Measurements from ENCODE around the gene CTSC. TPM values are rescaled to one million over a fixed set of nuclear protein-coding genes. Genes with fewer than 3 reads are reported as not detected.

The CTSC gene
- total and polyA plus RNA-seq, 7 experiments from 2014 or later, result 26.9 to 174 (median 86.6) TPM

DNA sequence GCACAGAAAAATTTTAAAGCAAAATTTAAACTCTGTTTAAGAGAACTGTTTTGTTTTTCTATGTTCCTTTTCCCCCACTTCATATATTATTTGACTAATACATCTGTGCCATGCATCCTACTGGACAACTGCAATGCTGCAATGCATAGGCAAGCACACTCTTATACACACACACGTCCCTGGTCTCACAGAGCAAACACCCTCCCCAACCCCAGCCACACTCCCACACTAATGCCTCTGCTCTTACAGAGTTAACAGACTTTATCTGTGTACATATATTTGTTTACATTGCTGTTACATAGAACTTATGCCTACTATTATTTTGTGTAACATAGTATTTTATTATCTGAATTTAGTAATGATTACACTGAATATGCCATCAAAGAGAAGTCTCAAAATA, 25.5 kb upstream of the CTSC start:
- CTCF ChIA-PET, result interaction anchor here (0.8 kb wide), 1 partner anchor 10 kb away, joined by 3 read pairs; no protein-coding TSS in a partner anchor
- H3K36me3 ChIP-seq (ENCODE audit: control insufficient read depth in 2 of 3, insufficient read depth in 3 of 3, low read length in 3 of 3), result no peaks in the 10 kb centered on the region
- H3K4me1 ChIP-seq (ENCODE audit: control insufficient read depth in 2 of 2, insufficient read depth in 2 of 2, low read length in 2 of 2), result peaks cover 11 to 20% of the 10 kb centered on the region in 2 donors
- no peak overlapping the region for H3K27ac Mint-ChIP-seq
- H3K4me1 Mint-ChIP-seq, result peaks cover 21 to 52% (median 42%) of the 10 kb centered on the region in 7 donors
- no peaks in the 10 kb centered on the region for H3K27me3 Mint-ChIP-seq
- ATAC-seq (no peak), DNase-seq (no peak)
- peaks cover 0 to 1% (median 0%) of the 10 kb centered on the region in 11 donors for H3K9me3 Mint-ChIP-seq
- intact Hi-C loops (cut with micrococcal nuclease), result loop anchor here in 1 of 2 donors (5.0 kb wide), 1 partner anchor 36 kb away; no protein-coding TSS in a partner anchor
- no peaks in the 10 kb centered on the region for H3K27me3 ChIP-seq (ENCODE audit: control insufficient read depth in 2 of 2, insufficient read depth in 2 of 2, low read length in 2 of 2)
- H3K36me3 Mint-ChIP-seq, result no peaks in the 10 kb centered on the region
- POLR2A ChIA-PET, result interaction anchor here (0.7 kb wide), 1 partner anchor 808 kb away, joined by 3 read pairs; no protein-coding TSS in a partner anchor
- no peak overlapping the region for H3K27ac ChIP-seq (ENCODE audit: low read depth, low read length)
- no peak overlapping the region for H3K4me3 Mint-ChIP-seq
- H3K4me3 ChIP-seq (ENCODE audit: low read length), result no peak overlapping the region
- H3K9me3 ChIP-seq (ENCODE audit: control insufficient read depth in 2 of 3, low read length in 3 of 3), result no peaks in the 10 kb centered on the region

DNA sequence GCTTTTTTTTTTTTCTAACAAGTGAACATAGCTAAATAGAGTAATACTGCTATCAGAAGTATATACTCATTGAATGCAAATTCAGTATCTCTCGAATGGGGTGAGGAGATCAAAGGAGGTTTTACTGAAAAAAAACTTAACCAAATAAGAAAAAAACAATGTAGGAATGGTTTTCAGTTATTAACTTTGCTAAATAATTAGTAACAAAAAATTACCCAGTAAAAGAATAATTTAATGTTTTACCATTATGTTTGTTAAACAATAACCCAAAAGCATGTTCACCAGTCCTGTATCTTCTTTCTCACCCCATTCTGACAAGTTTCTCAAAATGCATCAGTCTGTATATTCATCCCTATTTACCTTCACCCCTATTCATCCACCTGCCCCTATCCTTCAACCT, 22.6 kb upstream of the CTSC start:
- CTCF ChIA-PET, result no interaction called here
- Histone ChIP-seq H3K9me3 (ENCODE audit: control insufficient read depth in 2 of 3, low read length in 3 of 3) (no peaks in the 10 kb centered on the region), H3K4me3 (ENCODE audit: low read length) (no peak overlapping the region), H3K4me1 (ENCODE audit: control insufficient read depth in 2 of 2, insufficient read depth in 2 of 2, low read length in 2 of 2) (peaks cover 11 to 16% of the 10 kb centered on the region in 2 donors), H3K27me3 (ENCODE audit: control insufficient read depth in 2 of 2, insufficient read depth in 2 of 2, low read length in 2 of 2) (no peaks in the 10 kb centered on the region), H3K27ac (ENCODE audit: low read depth, low read length) (no peak overlapping the region), H3K36me3 (ENCODE audit: control insufficient read depth in 2 of 3, insufficient read depth in 3 of 3, low read length in 3 of 3) (no peaks in the 10 kb centered on the region)
- Mint-ChIP-seq H3K36me3 (no peaks in the 10 kb centered on the region), H3K9me3 (no peaks in the 10 kb centered on the region), H3K4me3 (peak overlapping the region in 4 of 10 donors; percentile 14 to 53 (median 29)), H3K4me1 (peaks cover 16 to 53% (median 40%) of the 10 kb centered on the region in 7 donors), H3K27me3 (no peaks in the 10 kb centered on the region), H3K27ac (peak overlapping the region in 3 of 9 donors; percentile 9 to 30 (median 13))
- POLR2A ChIA-PET, result no interaction called here
- DNase-seq, result no peak
- no peak for ATAC-seq
- intact Hi-C loops (cut with micrococcal nuclease), result loop anchor here in 1 of 2 donors (5.0 kb wide), 1 partner anchor 33 kb away; no protein-coding TSS in a partner anchor

DNA sequence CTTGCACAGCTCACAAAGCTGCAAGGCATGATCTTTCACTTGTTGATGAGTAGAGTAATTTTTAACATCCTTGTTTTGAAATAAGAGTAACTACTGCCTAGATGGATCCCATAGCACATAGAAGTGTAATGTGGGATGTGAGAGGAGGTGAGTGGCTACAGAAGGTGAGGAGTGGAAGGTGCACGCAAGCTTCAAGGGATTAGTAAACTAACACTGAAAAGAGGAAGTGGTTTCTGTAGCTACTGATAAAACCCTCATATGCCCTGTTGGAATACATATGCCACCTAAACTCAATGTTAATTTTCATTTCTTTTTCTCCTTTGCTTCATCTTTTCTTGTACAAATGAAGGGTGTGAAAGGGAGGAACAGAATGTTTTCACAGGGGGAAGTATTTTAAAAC, 22.0 kb upstream of the CTSC start:
- intact Hi-C loops (cut with micrococcal nuclease), result no loop called here
- H3K27ac ChIP-seq (ENCODE audit: low read depth, low read length), result no peak overlapping the region
- no peaks in the 10 kb centered on the region for H3K36me3 ChIP-seq (ENCODE audit: control insufficient read depth in 2 of 3, insufficient read depth in 3 of 3, low read length in 3 of 3)
- ChIA-PET POLR2A (no interaction called here), CTCF (no interaction called here)
- H3K4me1 ChIP-seq (ENCODE audit: control insufficient read depth in 2 of 2, insufficient read depth in 2 of 2, low read length in 2 of 2), result peaks cover 16 to 17% of the 10 kb centered on the region in 2 donors
- Mint-ChIP-seq H3K27ac (peak overlapping the region in 4 of 9 donors; percentile 3 to 71 (median 14)), H3K9me3 (no peaks in the 10 kb centered on the region), H3K4me3 (peak overlapping the region in 8 of 10 donors; percentile 11 to 67 (median 50)), H3K4me1 (peaks cover 21 to 52% (median 43%) of the 10 kb centered on the region in 7 donors), H3K27me3 (no peaks in the 10 kb centered on the region), H3K36me3 (peaks cover 0 to 3% (median 0%) of the 10 kb centered on the region in 5 donors)
- H3K9me3 ChIP-seq (ENCODE audit: control insufficient read depth in 2 of 3, low read length in 3 of 3), result no peaks in the 10 kb centered on the region
- no peaks in the 10 kb centered on the region for H3K27me3 ChIP-seq (ENCODE audit: control insufficient read depth in 2 of 2, insufficient read depth in 2 of 2, low read length in 2 of 2)
- DNase-seq, result peak in 5 of 9 donors; percentile 7 to 34 (median 11)
- no peak overlapping the region for H3K4me3 ChIP-seq (ENCODE audit: low read length)
- ATAC-seq, result peak; percentile 62

DNA sequence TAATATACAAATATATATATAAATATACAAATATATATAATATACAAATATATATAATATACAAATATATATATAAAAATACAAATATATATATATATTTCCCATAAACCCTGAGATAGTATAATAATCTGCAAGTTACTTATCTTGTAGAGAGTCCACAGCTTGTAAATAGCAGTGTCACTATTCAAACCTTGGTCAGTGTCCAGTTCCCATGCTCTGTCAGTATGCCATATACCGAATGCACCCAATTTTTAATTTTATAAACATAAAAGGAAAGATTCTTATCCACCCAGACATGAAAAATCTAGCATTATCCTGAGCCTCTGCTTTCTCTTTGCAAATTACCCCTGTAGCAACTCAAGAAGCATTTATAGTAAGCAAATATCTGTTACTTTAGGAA, 21.6 kb upstream of the CTSC start:
- peaks cover 16 to 20% of the 10 kb centered on the region in 2 donors for H3K4me1 ChIP-seq (ENCODE audit: control insufficient read depth in 2 of 2, insufficient read depth in 2 of 2, low read length in 2 of 2)

DNA sequence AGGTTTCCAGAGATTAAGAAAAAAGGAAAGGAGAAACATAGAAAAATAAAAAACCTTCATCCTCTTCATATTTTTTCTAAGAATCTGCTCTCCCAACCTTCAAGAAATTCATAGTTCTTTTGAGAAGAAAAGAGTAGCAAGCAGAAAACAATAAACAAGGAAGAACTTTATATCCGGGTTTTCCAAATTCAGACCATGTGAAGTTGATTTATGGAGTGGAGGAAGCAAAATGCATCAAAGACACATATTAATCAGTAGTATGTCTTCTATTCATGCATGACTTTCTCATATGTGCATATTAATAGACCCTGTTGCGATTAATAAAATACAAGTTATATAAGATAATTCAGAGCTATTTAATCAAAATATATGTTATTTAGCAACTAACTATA, 20.5 kb upstream of the CTSC start:
- CTCF ChIA-PET, result interaction anchor here (0.6 kb wide), 2 partner anchors 12 to 56 kb away, joined by 3 read pairs; no protein-coding TSS in a partner anchor
- Mint-ChIP-seq H3K36me3 (peaks cover 0 to 3% (median 0%) of the 10 kb centered on the region in 5 donors), H3K27me3 (peaks cover 0 to 3% (median 0%) of the 10 kb centered on the region in 5 donors), H3K27ac (peak overlapping the region in 1 of 9 donors; percentile 71), H3K4me3 (peak overlapping the region in 1 of 10 donors; percentile 15), H3K9me3 (no peaks in the 10 kb centered on the region), H3K4me1 (peaks cover 19 to 49% (median 38%) of the 10 kb centered on the region in 7 donors)
- peaks cover 16 to 20% of the 10 kb centered on the region in 2 donors for H3K4me1 ChIP-seq (ENCODE audit: control insufficient read depth in 2 of 2, insufficient read depth in 2 of 2, low read length in 2 of 2)
- no peaks in the 10 kb centered on the region for H3K9me3 ChIP-seq (ENCODE audit: control insufficient read depth in 2 of 3, low read length in 3 of 3)
- ATAC-seq (no peak), DNase-seq (no peak)
- H3K27ac ChIP-seq (ENCODE audit: low read depth, low read length), result no peak overlapping the region
- no peaks in the 10 kb centered on the region for H3K27me3 ChIP-seq (ENCODE audit: control insufficient read depth in 2 of 2, insufficient read depth in 2 of 2, low read length in 2 of 2)
- no peaks in the 10 kb centered on the region for H3K36me3 ChIP-seq (ENCODE audit: control insufficient read depth in 2 of 3, insufficient read depth in 3 of 3, low read length in 3 of 3)
- POLR2A ChIA-PET, result no interaction called here
- H3K4me3 ChIP-seq (ENCODE audit: low read length), result no peak overlapping the region
- intact Hi-C loops (cut with micrococcal nuclease), result no loop called here

More for the DNA sequence above, 21.6 kb upstream of the CTSC start:
- Mint-ChIP-seq H3K4me1 (peaks cover 21 to 51% (median 41%) of the 10 kb centered on the region in 7 donors), H3K9me3 (no peaks in the 10 kb centered on the region), H3K36me3 (peaks cover 0 to 3% (median 0%) of the 10 kb centered on the region in 5 donors), H3K4me3 (peak overlapping the region in 6 of 10 donors; percentile 21 to 67 (median 50)), H3K27ac (peak overlapping the region in 2 of 9 donors; percentile 3 to 24), H3K27me3 (no peaks in the 10 kb centered on the region)
- Histone ChIP-seq H3K36me3 (ENCODE audit: control insufficient read depth in 2 of 3, insufficient read depth in 3 of 3, low read length in 3 of 3) (no peaks in the 10 kb centered on the region), H3K9me3 (ENCODE audit: control insufficient read depth in 2 of 3, low read length in 3 of 3) (no peaks in the 10 kb centered on the region), H3K27ac (ENCODE audit: low read depth, low read length) (no peak overlapping the region), H3K4me3 (ENCODE audit: low read length) (no peak overlapping the region), H3K27me3 (ENCODE audit: control insufficient read depth in 2 of 2, insufficient read depth in 2 of 2, low read length in 2 of 2) (no peaks in the 10 kb centered on the region)
- ChIA-PET POLR2A (no interaction called here), CTCF (no interaction called here)
- ATAC-seq (no peak), DNase-seq (no peak)
- intact Hi-C loops (cut with micrococcal nuclease), result no loop called here

DNA sequence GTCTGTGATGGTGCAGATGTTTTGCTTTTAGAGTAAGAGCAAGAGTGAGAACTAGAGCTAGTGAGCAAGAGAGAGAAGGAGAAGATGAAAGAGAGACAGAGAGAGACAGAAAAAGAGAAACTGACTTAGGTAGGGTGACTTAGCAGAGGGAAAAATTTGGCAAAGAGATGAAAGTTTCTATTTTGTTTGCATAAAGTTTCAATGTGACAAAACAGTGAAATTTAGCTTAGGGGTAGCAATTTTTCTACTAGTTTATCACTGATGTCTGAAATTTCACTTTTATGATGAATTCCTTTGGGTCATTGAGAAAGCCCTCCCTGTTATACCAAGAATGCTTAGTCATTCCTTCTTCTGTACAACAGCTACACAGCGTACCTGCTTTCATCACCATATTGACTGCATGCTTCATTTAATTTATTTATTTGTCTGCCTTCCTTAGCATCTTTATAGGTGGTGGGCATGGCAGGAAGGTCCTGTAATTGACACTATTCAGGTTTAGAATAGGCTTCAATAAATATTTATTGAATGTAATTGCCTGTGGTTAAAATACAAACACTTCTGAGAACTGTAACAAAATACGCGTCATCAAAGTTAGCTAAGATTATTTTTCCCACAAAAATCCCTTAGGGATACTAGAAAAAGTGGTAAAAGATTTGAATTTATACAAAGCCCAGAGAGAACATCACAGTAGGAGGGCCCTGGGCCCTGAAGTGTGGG, 19.9 kb upstream of the CTSC start:
- Mint-ChIP-seq H3K4me1 (peaks cover 19 to 48% (median 38%) of the 10 kb centered on the region in 7 donors), H3K4me3 (peak overlapping the region in 1 of 10 donors; percentile 59), H3K36me3 (peaks cover 0 to 3% (median 0%) of the 10 kb centered on the region in 5 donors), H3K27ac (peak overlapping the region in 2 of 9 donors; percentile 63 to 71), H3K9me3 (no peaks in the 10 kb centered on the region), H3K27me3 (peaks cover 0 to 3% (median 0%) of the 10 kb centered on the region in 5 donors)
- POLR2A ChIA-PET, result interaction anchor here (0.6 to 0.9 kb wide), 2 partner anchors 13 to 56 kb away, joined by 3 read pairs; no protein-coding TSS in a partner anchor
- no peaks in the 10 kb centered on the region for H3K9me3 ChIP-seq (ENCODE audit: control insufficient read depth in 2 of 3, low read length in 3 of 3)
- no peaks in the 10 kb centered on the region for H3K27me3 ChIP-seq (ENCODE audit: control insufficient read depth in 2 of 2, insufficient read depth in 2 of 2, low read length in 2 of 2)
- ATAC-seq (peak; percentile 32), DNase-seq (no peak)
- CTCF ChIA-PET, result no interaction called here
- peaks cover 16 to 20% of the 10 kb centered on the region in 2 donors for H3K4me1 ChIP-seq (ENCODE audit: control insufficient read depth in 2 of 2, insufficient read depth in 2 of 2, low read length in 2 of 2)
- no peak overlapping the region for H3K27ac ChIP-seq (ENCODE audit: low read depth, low read length)
- H3K36me3 ChIP-seq (ENCODE audit: control insufficient read depth in 2 of 3, insufficient read depth in 3 of 3, low read length in 3 of 3), result no peaks in the 10 kb centered on the region
- H3K4me3 ChIP-seq (ENCODE audit: low read length), result no peak overlapping the region
- intact Hi-C loops (cut with micrococcal nuclease), result loop anchor here in 1 of 2 donors (2.0 kb wide), 1 partner anchor 57 kb away; no protein-coding TSS in a partner anchor

Measured in naive thymus-derived CD4-positive, alpha-beta T cell (primary cell).